GM19455 (cell line): Measurements from ENCODE around the gene TRAPPC6A.

Source experiments
- ATAC-seq: cut with Tn5 transposase; IDR thresholded peaks from one replicate; pipeline ENCODE4 v1.9.1; 2021; ENCODE audit not compliant: unreplicated experiment

The TRAPPC6A gene

GRCh38 chr19:45133661-45134060 is 44.4 kb downstream of the TRAPPC6A start:
- no peak for ATAC-seq

- ATAC-seq: no peak
These were observed 47.0 kb downstream of the TRAPPC6A start for GRCh38 chr19:45130888-45131615.

- ATAC-seq: no peak
These were observed 47.8 kb downstream of the TRAPPC6A start for GRCh38 chr19:45130236-45130635.

GRCh38 chr19:45128806-45129205 is 49.2 kb downstream of the TRAPPC6A start:
- no peak for ATAC-seq

GRCh38 chr19:45128146-45128545 is 49.9 kb downstream of the TRAPPC6A start:
- no peak for ATAC-seq

GRCh38 chr19:45126654-45127053 is 51.4 kb downstream of the TRAPPC6A start:
- no peak for ATAC-seq

- ATAC-seq: no peak
These were observed 52.0 kb downstream of the TRAPPC6A start for GRCh38 chr19:45125975-45126493.

- ATAC-seq: no peak
These were observed 52.7 kb downstream of the TRAPPC6A start for GRCh38 chr19:45125360-45125759.

GRCh38 chr19:45124021-45124420 is 54.0 kb downstream of the TRAPPC6A start:
- no peak for ATAC-seq

GRCh38 chr19:45123440-45123850 is 54.6 kb downstream of the TRAPPC6A start:
- ATAC-seq: no peak

- no peak for ATAC-seq
These were observed 55.2 kb downstream of the TRAPPC6A start for GRCh38 chr19:45122832-45123231.

- ATAC-seq: no peak
These were observed 56.2 kb downstream of the TRAPPC6A start for GRCh38 chr19:45121827-45122345.

GRCh38 chr19:45119582-45119981 is 58.5 kb downstream of the TRAPPC6A start:
- no peak for ATAC-seq

GRCh38 chr19:45118591-45119355 is 59.3 kb downstream of the TRAPPC6A start:
- ATAC-seq: peak; percentile 51

GRCh38 chr19:45118106-45118505 is 59.9 kb downstream of the TRAPPC6A start:
- ATAC-seq: no peak

- ATAC-seq: no peak
These were observed 60.4 kb downstream of the TRAPPC6A start for GRCh38 chr19:45117671-45118070.

GRCh38 chr19:45117167-45117594 is 60.9 kb downstream of the TRAPPC6A start:
- ATAC-seq: no peak

GRCh38 chr19:45115809-45116615 is 62.0 kb downstream of the TRAPPC6A start:
- no peak for ATAC-seq

- no peak for ATAC-seq
These were observed 63.9 kb downstream of the TRAPPC6A start for GRCh38 chr19:45114116-45114515.

- no peak for ATAC-seq
These were observed 64.4 kb downstream of the TRAPPC6A start for GRCh38 chr19:45113628-45114027.
